Measurements from ENCODE around the gene CROCC2.

CROCC2 gene

GRCh38 chr2:240928476-240929363 lies 22.6 kb downstream of the CROCC2 start:
- no peak for DNase-seq
- in situ Hi-C loops (cut with HindIII; ENCODE audit: low pct_ligation_motif_present, low pct_unique_long_range_greater_than_20kb, low sequenced_read_pairs): no loop called here

- no peak for DNase-seq
- in situ Hi-C loops (cut with HindIII; ENCODE audit: low pct_ligation_motif_present, low pct_unique_long_range_greater_than_20kb, low sequenced_read_pairs): no loop called here
Observed at GRCh38 chr2:240929364-240930095, 23.4 kb downstream of the CROCC2 start.

GRCh38 chr2:240930096-240930630 lies 24.0 kb downstream of the CROCC2 start:
- in situ Hi-C loops (cut with HindIII; ENCODE audit: low pct_ligation_motif_present, low pct_unique_long_range_greater_than_20kb, low sequenced_read_pairs): no loop called here
- DNase-seq: no peak

GRCh38 chr2:240930631-240931318 lies 24.6 kb downstream of the CROCC2 start:
- DNase-seq: no peak
- in situ Hi-C loops (cut with HindIII; ENCODE audit: low pct_ligation_motif_present, low pct_unique_long_range_greater_than_20kb, low sequenced_read_pairs): no loop called here

- in situ Hi-C loops (cut with HindIII; ENCODE audit: low pct_ligation_motif_present, low pct_unique_long_range_greater_than_20kb, low sequenced_read_pairs): no loop called here
- DNase-seq: no peak
Observed at GRCh38 chr2:240931319-240931949, 25.3 kb downstream of the CROCC2 start.

GRCh38 chr2:240932001-240932723 lies 26.0 kb downstream of the CROCC2 start:
- DNase-seq: no peak
- in situ Hi-C loops (cut with HindIII; ENCODE audit: low pct_ligation_motif_present, low pct_unique_long_range_greater_than_20kb, low sequenced_read_pairs): no loop called here

- no peak for DNase-seq
- in situ Hi-C loops (cut with HindIII; ENCODE audit: low pct_ligation_motif_present, low pct_unique_long_range_greater_than_20kb, low sequenced_read_pairs): no loop called here
Observed at GRCh38 chr2:240932724-240933047, 26.6 kb downstream of the CROCC2 start.

- in situ Hi-C loops (cut with HindIII; ENCODE audit: low pct_ligation_motif_present, low pct_unique_long_range_greater_than_20kb, low sequenced_read_pairs): no loop called here
Observed at GRCh38 chr2:240933048-240933965, 27.2 kb downstream of the CROCC2 start.

GRCh38 chr2:240933966-240934700 lies 28.0 kb downstream of the CROCC2 start:
- DNase-seq: no peak
- in situ Hi-C loops (cut with HindIII; ENCODE audit: low pct_ligation_motif_present, low pct_unique_long_range_greater_than_20kb, low sequenced_read_pairs): no loop called here

More at GRCh38 chr2:240933048-240933965, 27.2 kb downstream of the CROCC2 start:
- DNase-seq: no peak

GRCh38 chr2:240934701-240935102 lies 28.6 kb downstream of the CROCC2 start:
- in situ Hi-C loops (cut with HindIII; ENCODE audit: low pct_ligation_motif_present, low pct_unique_long_range_greater_than_20kb, low sequenced_read_pairs): no loop called here
- no peak for DNase-seq

- DNase-seq: no peak
- in situ Hi-C loops (cut with HindIII; ENCODE audit: low pct_ligation_motif_present, low pct_unique_long_range_greater_than_20kb, low sequenced_read_pairs): no loop called here
Observed at GRCh38 chr2:240935103-240935876, 29.2 kb downstream of the CROCC2 start.

GRCh38 chr2:240936106-240936505 lies 30.0 kb downstream of the CROCC2 start:
- in situ Hi-C loops (cut with HindIII; ENCODE audit: low pct_ligation_motif_present, low pct_unique_long_range_greater_than_20kb, low sequenced_read_pairs): no loop called here
- no peak for DNase-seq

- DNase-seq: no peak
- in situ Hi-C loops (cut with HindIII; ENCODE audit: low pct_ligation_motif_present, low pct_unique_long_range_greater_than_20kb, low sequenced_read_pairs): no loop called here
Observed at GRCh38 chr2:240946046-240946445, 39.9 kb downstream of the CROCC2 start.

GRCh38 chr2:240946654-240947053 lies 40.5 kb downstream of the CROCC2 start:
- in situ Hi-C loops (cut with HindIII; ENCODE audit: low pct_ligation_motif_present, low pct_unique_long_range_greater_than_20kb, low sequenced_read_pairs): no loop called here
- no peak for DNase-seq

GRCh38 chr2:240947176-240947575 lies 41.0 kb downstream of the CROCC2 start:
- in situ Hi-C loops (cut with HindIII; ENCODE audit: low pct_ligation_motif_present, low pct_unique_long_range_greater_than_20kb, low sequenced_read_pairs): no loop called here
- no peak for DNase-seq

GRCh38 chr2:240947607-240948006 lies 41.5 kb downstream of the CROCC2 start:
- in situ Hi-C loops (cut with HindIII; ENCODE audit: low pct_ligation_motif_present, low pct_unique_long_range_greater_than_20kb, low sequenced_read_pairs): no loop called here
- no peak for DNase-seq

Measured in ACHN (cell line).